AG04450 (cell line): ENCODE results near the gene SYTL1. TPM values are rescaled to one million over a fixed set of nuclear protein-coding genes. Genes with fewer than 3 reads are reported as not detected.
A peak's percentile ranks its signal among the peaks of the same experiment; 100 is the strongest.

Experiments
- CTCF ChIA-PET: fragments of 300-600, 350-600 bp; formaldehyde crosslinking; extraction: SDS; loops from one replicate; lab custom pipeline; 2022; ENCODE audit warnings: antibody characterized with exemption, inconsistent platforms; lab: Charles Lee
- POLR2A ChIA-PET: fragments of 350-600 bp; formaldehyde crosslinking; extraction: SDS; loops from one replicate; lab custom pipeline; 2021; ENCODE audit warnings: antibody characterized with exemption, inconsistent platforms; lab: Yijun Ruan, JAX
- DNase-seq: peaks from one replicate; pipeline ENCODE4 v3.0.0-alpha.2; 2011; ENCODE audit warnings: low read depth, low spot score
- H3K27ac ChIP-seq: one replicate; pipeline ENCODE4 v1.5.1; 2012; ENCODE audit warnings: low read depth, low read length, control low read depth
- H3K27me3 ChIP-seq: one replicate; pipeline ENCODE4 v1.6.0; 2012; ENCODE audit warnings: low read length; ENCODE audit not compliant: control insufficient read depth, insufficient read depth
- H3K4me3 ChIP-seq: 2 replicates; pipeline ENCODE4 v1.5.1; 2011; ENCODE audit warnings: mild to moderate bottlenecking, low read depth, low read length, control low read depth
- H3K9me3 ChIP-seq: 2 replicates; pipeline ENCODE4 v1.5.1; 2012; ENCODE audit warnings: low read length; ENCODE audit not compliant: control insufficient read depth, insufficient read depth
- CTCF ChIP-seq: IDR thresholded peaks from 2 replicates; pipeline ENCODE4 v1.5.1; 2011; ENCODE audit warnings: low read depth, low read length, control low read depth, inconsistent platforms
- polyA plus RNA-seq: library from polyadenylated mRNA; depleted of rRNA; stranded (reverse); fragments of >200 nt; gene quantifications from 2 replicates; pipeline ENCODE4 v1.2.3, GENCODE V29; 2011

Gene SYTL1
- polyA plus RNA-seq, 1 experiment: 0.35 TPM

GRCh38 chr1:27372808-27373690 is 31.2 kb downstream of the SYTL1 start:
- TF ChIP-seq CTCF: peak; percentile 46
- ChIA-PET CTCF (interaction anchor here (0.7 to 1.7 kb wide), 4 partner anchors 13 to 40 kb away, joined by 3 to 6 read pairs (median 4); no protein-coding TSS in a partner anchor), POLR2A (no interaction called here)
- no peak for DNase-seq
- Histone ChIP-seq H3K4me3 (no peak overlapping the region), H3K27ac (no peak overlapping the region), H3K27me3 (peaks cover 7% of the 10 kb centered on the region), H3K9me3 (no peaks in the 10 kb centered on the region)

- Histone ChIP-seq H3K27me3 (peaks cover 7% of the 10 kb centered on the region), H3K27ac (no peak within 1 kb of the TSS), H3K9me3 (no peaks in the 10 kb centered on the region), H3K4me3 (no peak within 1 kb of the TSS)
- CTCF ChIA-PET: interaction anchor here (0.7 to 0.9 kb wide), 4 partner anchors 9 to 1107 kb away, joined by 3 read pairs; no protein-coding TSS in a partner anchor
- POLR2A ChIA-PET: no interaction called here
- no peak for DNase-seq
- no peak for TF ChIP-seq CTCF
These were observed 32.7 kb downstream of the SYTL1 start, which contains the start of gene FCN3 for GRCh38 chr1:27374362-27375086. TSS of gene FCN3 (minus strand) at chr1:27374824. CDS start at chr1:27374818, 6 bp downstream.

GRCh38 chr1:27377760-27378495 is 36.1 kb downstream of the SYTL1 start:
- no peaks in the 10 kb centered on the region for H3K9me3 ChIP-seq
- H3K27me3 ChIP-seq: peaks cover 24% of the 10 kb centered on the region
- ChIA-PET POLR2A (interaction anchor here (1.5 kb wide), 1 partner anchor 11 kb away, joined by 3 read pairs; the partner anchor contains the start of gene MAP3K6), CTCF (interaction anchor here (0.8 to 1.5 kb wide), 2 partner anchors 14 to 82 kb away, joined by 4 to 5 read pairs; no protein-coding TSS in a partner anchor)
- no peak for DNase-seq
- no peak for TF ChIP-seq CTCF
- no peak overlapping the region for H3K4me3 ChIP-seq
- no peak overlapping the region for H3K27ac ChIP-seq

- ChIA-PET CTCF (no interaction called here), POLR2A (no interaction called here)
- Histone ChIP-seq H3K27me3 (peaks cover 24% of the 10 kb centered on the region), H3K4me3 (no peak overlapping the region), H3K27ac (no peak overlapping the region), H3K9me3 (no peaks in the 10 kb centered on the region)
- TF ChIP-seq CTCF: no peak
- DNase-seq: no peak
These were observed 37.8 kb downstream of the SYTL1 start for GRCh38 chr1:27379564-27380122.
